ENCODE measurements around the gene REL. TPM values are rescaled to one million over a fixed set of nuclear protein-coding genes. Genes with fewer than 3 reads are reported as not detected.
A peak's percentile ranks its signal among the peaks of the same experiment; 100 is the strongest.

REL gene
- total RNA-seq, 1 experiment from 2014 or later, result 57.0 TPM

- H3K9ac ChIP-seq (ENCODE audit: low read length), result no peak overlapping the region
- no peak overlapping the region for H3K4me2 ChIP-seq (ENCODE audit: low read depth, low read length, poor library complexity, severe bottlenecking)
- no peaks in the 10 kb centered on the region for H3K4me1 ChIP-seq (ENCODE audit: low read length)
- no peaks in the 10 kb centered on the region for H3K9me3 ChIP-seq (ENCODE audit: low read length)
- no peaks in the 10 kb centered on the region for H4K20me1 ChIP-seq (ENCODE audit: insufficient read depth, low read depth, low read length)
- no peak overlapping the region for H2AFZ ChIP-seq (ENCODE audit: low read length)
- DNase-seq, result no peak
- H3K36me3 ChIP-seq (ENCODE audit: insufficient read depth, low read length), result peaks cover 27% of the 10 kb centered on the region
- H3K27me3 ChIP-seq (ENCODE audit: low read length), result no peaks in the 10 kb centered on the region
- H3K79me2 ChIP-seq (ENCODE audit: low read length), result no peaks in the 10 kb centered on the region
- H3K9me2 ChIP-seq (replicated peaks; ENCODE audit: insufficient read depth, low read length), result no peaks in the 10 kb centered on the region
- 0 out of 2 replicates have a peak overlapping the region, but pooled peaks have one; percentile 4 for H3K27ac ChIP-seq (ENCODE audit: low read length)
- H3K4me3 ChIP-seq (ENCODE audit: low read length), result no peak overlapping the region
These were observed 72.8 kb downstream of the REL start for GRCh38 chr2:60954139-60954538.

- Histone ChIP-seq H3K9me3 (ENCODE audit: low read length) (no peaks in the 10 kb centered on the region), H3K79me2 (ENCODE audit: low read length) (no peaks in the 10 kb centered on the region), H3K27ac (ENCODE audit: low read length) (no peak overlapping the region), H3K36me3 (ENCODE audit: insufficient read depth, low read length) (peaks cover 22% of the 10 kb centered on the region), H3K9me2 (replicated peaks; ENCODE audit: insufficient read depth, low read length) (no peaks in the 10 kb centered on the region), H3K9ac (ENCODE audit: low read length) (no peak overlapping the region), H3K4me3 (ENCODE audit: low read length) (no peak overlapping the region), H3K4me2 (ENCODE audit: low read depth, low read length, poor library complexity, severe bottlenecking) (no peak overlapping the region), H2AFZ (ENCODE audit: low read length) (no peak overlapping the region), H3K4me1 (ENCODE audit: low read length) (no peaks in the 10 kb centered on the region), H3K27me3 (ENCODE audit: low read length) (no peaks in the 10 kb centered on the region), H4K20me1 (ENCODE audit: insufficient read depth, low read depth, low read length) (no peaks in the 10 kb centered on the region)
- no peak for DNase-seq
These were observed 75.8 kb downstream of the REL start for GRCh38 chr2:60957224-60957623.

- no peaks in the 10 kb centered on the region for H3K9me2 ChIP-seq (replicated peaks; ENCODE audit: insufficient read depth, low read length)
- no peak for DNase-seq
- no peaks in the 10 kb centered on the region for H3K79me2 ChIP-seq (ENCODE audit: low read length)
- no peaks in the 10 kb centered on the region for H3K9me3 ChIP-seq (ENCODE audit: low read length)
- no peak overlapping the region for H3K27ac ChIP-seq (ENCODE audit: low read length)
- H3K9ac ChIP-seq (ENCODE audit: low read length), result no peak overlapping the region
- H3K27me3 ChIP-seq (ENCODE audit: low read length), result no peaks in the 10 kb centered on the region
- no peak overlapping the region for H3K4me3 ChIP-seq (ENCODE audit: low read length)
- no peaks in the 10 kb centered on the region for H4K20me1 ChIP-seq (ENCODE audit: insufficient read depth, low read depth, low read length)
- H3K36me3 ChIP-seq (ENCODE audit: insufficient read depth, low read length), result peaks cover 20% of the 10 kb centered on the region
- no peaks in the 10 kb centered on the region for H3K4me1 ChIP-seq (ENCODE audit: low read length)
- H2AFZ ChIP-seq (ENCODE audit: low read length), result no peak overlapping the region
- no peak overlapping the region for H3K4me2 ChIP-seq (ENCODE audit: low read depth, low read length, poor library complexity, severe bottlenecking)
These were observed 76.3 kb downstream of the REL start for GRCh38 chr2:60957643-60958042.

GRCh38 chr2:60958361-60958760, 77.0 kb downstream of the REL start:
- DNase-seq, result no peak
- Histone ChIP-seq H2AFZ (ENCODE audit: low read length) (no peak overlapping the region), H3K9me3 (ENCODE audit: low read length) (no peaks in the 10 kb centered on the region), H3K9ac (ENCODE audit: low read length) (no peak overlapping the region), H3K79me2 (ENCODE audit: low read length) (no peaks in the 10 kb centered on the region), H3K4me3 (ENCODE audit: low read length) (no peak overlapping the region), H3K4me1 (ENCODE audit: low read length) (peaks cover 4% of the 10 kb centered on the region; the same call in 1 of the 2 replicates), H3K36me3 (ENCODE audit: insufficient read depth, low read length) (peaks cover 14% of the 10 kb centered on the region), H3K4me2 (ENCODE audit: low read depth, low read length, poor library complexity, severe bottlenecking) (no peak overlapping the region), H3K27ac (ENCODE audit: low read length) (no peak overlapping the region), H3K9me2 (replicated peaks; ENCODE audit: insufficient read depth, low read length) (no peaks in the 10 kb centered on the region), H3K27me3 (ENCODE audit: low read length) (no peaks in the 10 kb centered on the region), H4K20me1 (ENCODE audit: insufficient read depth, low read depth, low read length) (no peaks in the 10 kb centered on the region)

GRCh38 chr2:60958800-60959199, 77.4 kb downstream of the REL start:
- Histone ChIP-seq H3K4me2 (ENCODE audit: low read depth, low read length, poor library complexity, severe bottlenecking) (no peak overlapping the region), H3K27me3 (ENCODE audit: low read length) (no peaks in the 10 kb centered on the region), H2AFZ (ENCODE audit: low read length) (no peak overlapping the region)

GRCh38 chr2:60959501-60959900, 78.1 kb downstream of the REL start:
- Histone ChIP-seq H3K36me3 (ENCODE audit: insufficient read depth, low read length) (peaks cover 8% of the 10 kb centered on the region; the same call in 1 of the 2 replicates), H3K27ac (ENCODE audit: low read length) (no peak overlapping the region), H3K79me2 (ENCODE audit: low read length) (no peaks in the 10 kb centered on the region), H3K27me3 (ENCODE audit: low read length) (no peaks in the 10 kb centered on the region), H3K4me1 (ENCODE audit: low read length) (peaks cover 16% of the 10 kb centered on the region), H3K4me3 (ENCODE audit: low read length) (no peak overlapping the region), H3K9me3 (ENCODE audit: low read length) (no peaks in the 10 kb centered on the region), H3K4me2 (ENCODE audit: low read depth, low read length, poor library complexity, severe bottlenecking) (no peak overlapping the region), H3K9me2 (replicated peaks; ENCODE audit: insufficient read depth, low read length) (no peaks in the 10 kb centered on the region), H3K9ac (ENCODE audit: low read length) (no peak overlapping the region), H2AFZ (ENCODE audit: low read length) (no peak overlapping the region), H4K20me1 (ENCODE audit: insufficient read depth, low read depth, low read length) (no peaks in the 10 kb centered on the region)
- no peak for DNase-seq

More at GRCh38 chr2:60958800-60959199, 77.4 kb downstream of the REL start:
- H3K36me3 ChIP-seq (ENCODE audit: insufficient read depth, low read length), result peaks cover 9% of the 10 kb centered on the region
- DNase-seq, result no peak
- H3K79me2 ChIP-seq (ENCODE audit: low read length), result no peaks in the 10 kb centered on the region
- no peaks in the 10 kb centered on the region for H3K9me2 ChIP-seq (replicated peaks; ENCODE audit: insufficient read depth, low read length)
- H3K4me3 ChIP-seq (ENCODE audit: low read length), result no peak overlapping the region
- H3K4me1 ChIP-seq (ENCODE audit: low read length), result peaks cover 8% of the 10 kb centered on the region
- no peaks in the 10 kb centered on the region for H4K20me1 ChIP-seq (ENCODE audit: insufficient read depth, low read depth, low read length)
- no peak overlapping the region for H3K9ac ChIP-seq (ENCODE audit: low read length)
- H3K27ac ChIP-seq (ENCODE audit: low read length), result no peak overlapping the region
- no peaks in the 10 kb centered on the region for H3K9me3 ChIP-seq (ENCODE audit: low read length)

- H3K27me3 ChIP-seq (ENCODE audit: low read length), result no peaks in the 10 kb centered on the region
- peaks cover 28% of the 10 kb centered on the region for H3K4me1 ChIP-seq (ENCODE audit: low read length)
- no peak overlapping the region for H3K9ac ChIP-seq (ENCODE audit: low read length)
- no peaks in the 10 kb centered on the region for H4K20me1 ChIP-seq (ENCODE audit: insufficient read depth, low read depth, low read length)
- H3K9me2 ChIP-seq (replicated peaks; ENCODE audit: insufficient read depth, low read length), result no peaks in the 10 kb centered on the region
- H3K27ac ChIP-seq (ENCODE audit: low read length), result peak overlapping the region; percentile 29
- no peak overlapping the region for H2AFZ ChIP-seq (ENCODE audit: low read length)
- H3K79me2 ChIP-seq (ENCODE audit: low read length), result no peaks in the 10 kb centered on the region
- H3K9me3 ChIP-seq (ENCODE audit: low read length), result no peaks in the 10 kb centered on the region
- no peak overlapping the region for H3K4me2 ChIP-seq (ENCODE audit: low read depth, low read length, poor library complexity, severe bottlenecking)
- H3K4me3 ChIP-seq (ENCODE audit: low read length), result no peak overlapping the region
- no peak for DNase-seq
- peaks cover 10% of the 10 kb centered on the region for H3K36me3 ChIP-seq (ENCODE audit: insufficient read depth, low read length)
These were observed 79.3 kb downstream of the REL start for GRCh38 chr2:60960706-60961105.

GRCh38 chr2:60961457-60961856, 80.1 kb downstream of the REL start:
- H3K4me1 ChIP-seq (ENCODE audit: low read length), result peaks cover 35% of the 10 kb centered on the region
- no peak overlapping the region for H3K9ac ChIP-seq (ENCODE audit: low read length)
- no peaks in the 10 kb centered on the region for H3K9me3 ChIP-seq (ENCODE audit: low read length)
- no peak overlapping the region for H2AFZ ChIP-seq (ENCODE audit: low read length)
- H3K27ac ChIP-seq (ENCODE audit: low read length), result peak overlapping the region; percentile 29
- H3K27me3 ChIP-seq (ENCODE audit: low read length), result no peaks in the 10 kb centered on the region
- no peak overlapping the region for H3K4me2 ChIP-seq (ENCODE audit: low read depth, low read length, poor library complexity, severe bottlenecking)
- no peaks in the 10 kb centered on the region for H3K9me2 ChIP-seq (replicated peaks; ENCODE audit: insufficient read depth, low read length)
- H3K79me2 ChIP-seq (ENCODE audit: low read length), result no peaks in the 10 kb centered on the region
- no peaks in the 10 kb centered on the region for H4K20me1 ChIP-seq (ENCODE audit: insufficient read depth, low read depth, low read length)
- no peak overlapping the region for H3K4me3 ChIP-seq (ENCODE audit: low read length)
- no peak for DNase-seq
- H3K36me3 ChIP-seq (ENCODE audit: insufficient read depth, low read length), result peaks cover 10% of the 10 kb centered on the region

GRCh38 chr2:60962528-60962927, 81.2 kb downstream of the REL start:
- H4K20me1 ChIP-seq (ENCODE audit: insufficient read depth, low read depth, low read length), result no peaks in the 10 kb centered on the region
- no peak for DNase-seq
- H3K9ac ChIP-seq (ENCODE audit: low read length), result no peak overlapping the region
- H3K4me1 ChIP-seq (ENCODE audit: low read length), result peaks cover 46% of the 10 kb centered on the region
- H3K9me2 ChIP-seq (replicated peaks; ENCODE audit: insufficient read depth, low read length), result no peaks in the 10 kb centered on the region
- H2AFZ ChIP-seq (ENCODE audit: low read length), result no peak overlapping the region
- H3K4me2 ChIP-seq (ENCODE audit: low read depth, low read length, poor library complexity, severe bottlenecking), result no peak overlapping the region
- peaks cover 10% of the 10 kb centered on the region for H3K36me3 ChIP-seq (ENCODE audit: insufficient read depth, low read length)
- no peak overlapping the region for H3K4me3 ChIP-seq (ENCODE audit: low read length)
- peak overlapping the region; percentile 33; the same call in 1 of the 2 replicates for H3K27ac ChIP-seq (ENCODE audit: low read length)
- no peaks in the 10 kb centered on the region for H3K27me3 ChIP-seq (ENCODE audit: low read length)
- H3K79me2 ChIP-seq (ENCODE audit: low read length), result no peaks in the 10 kb centered on the region
- H3K9me3 ChIP-seq (ENCODE audit: low read length), result no peaks in the 10 kb centered on the region
